T-helper 2 cell (primary cell): ENCODE data around the gene PANK4.
A peak's percentile ranks its signal among the peaks of the same experiment; 100 is the strongest.

Experiments used
- DNase-seq, 5 experiments: peaks; one replicate each; pipeline versions ENCODE4 v3.0.0 to v3.0.0-alpha.2; 2012 to 2022

The PANK4 gene

DNA sequence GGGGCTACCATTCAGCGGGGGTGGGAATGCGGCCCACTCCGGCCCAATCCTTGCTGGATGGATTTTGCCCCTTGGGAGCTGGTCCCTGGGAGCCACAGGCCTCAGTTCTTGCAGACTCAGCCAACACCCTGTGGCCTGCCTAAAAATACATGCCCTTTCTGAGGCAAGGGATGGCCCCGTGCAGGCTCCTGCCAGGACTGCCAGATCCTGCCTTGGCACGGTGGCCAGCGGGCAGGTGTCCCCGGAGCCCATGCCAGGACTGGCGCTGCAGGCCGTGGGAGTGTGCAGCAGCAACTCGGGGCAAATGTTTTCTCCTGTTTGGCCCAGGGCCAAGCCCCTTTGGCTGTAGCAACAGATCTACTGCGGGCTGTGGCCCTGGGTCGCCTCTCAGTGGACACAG, 1.6 kb upstream of the PANK4 start:
- DNase-seq: no peak

DNA sequence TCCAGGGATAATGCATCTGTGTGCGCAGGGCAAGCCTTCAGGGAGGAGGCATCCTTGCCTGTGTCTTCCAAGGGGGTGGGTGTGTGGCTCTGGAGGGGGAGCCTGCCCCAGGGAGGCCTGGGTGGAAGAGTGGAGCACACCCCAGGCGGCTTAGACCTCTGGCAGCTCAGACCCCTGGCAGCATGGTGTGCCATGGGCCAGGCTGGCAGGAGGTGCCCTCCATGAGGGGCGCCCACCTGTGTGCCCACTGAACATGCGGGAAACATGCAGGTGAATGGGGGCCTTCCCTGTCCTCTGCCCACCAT, 1.1 kb upstream of the PANK4 start:
- DNase-seq: no peak

GRCh38 chr1:2526824-2527555, 594 bp upstream of the PANK4 start:
- DNase-seq: peak in 2 of 5 experiments; percentile 50 to 72

GRCh38 chr1:2525572-2525919, 850 bp downstream of the PANK4 start:
- no peak for DNase-seq

GRCh38 chr1:2523891-2524609, 2.3 kb downstream of the PANK4 start:
- DNase-seq: peak in 3 of 5 experiments; percentile 39 to 87 (median 66)

DNA sequence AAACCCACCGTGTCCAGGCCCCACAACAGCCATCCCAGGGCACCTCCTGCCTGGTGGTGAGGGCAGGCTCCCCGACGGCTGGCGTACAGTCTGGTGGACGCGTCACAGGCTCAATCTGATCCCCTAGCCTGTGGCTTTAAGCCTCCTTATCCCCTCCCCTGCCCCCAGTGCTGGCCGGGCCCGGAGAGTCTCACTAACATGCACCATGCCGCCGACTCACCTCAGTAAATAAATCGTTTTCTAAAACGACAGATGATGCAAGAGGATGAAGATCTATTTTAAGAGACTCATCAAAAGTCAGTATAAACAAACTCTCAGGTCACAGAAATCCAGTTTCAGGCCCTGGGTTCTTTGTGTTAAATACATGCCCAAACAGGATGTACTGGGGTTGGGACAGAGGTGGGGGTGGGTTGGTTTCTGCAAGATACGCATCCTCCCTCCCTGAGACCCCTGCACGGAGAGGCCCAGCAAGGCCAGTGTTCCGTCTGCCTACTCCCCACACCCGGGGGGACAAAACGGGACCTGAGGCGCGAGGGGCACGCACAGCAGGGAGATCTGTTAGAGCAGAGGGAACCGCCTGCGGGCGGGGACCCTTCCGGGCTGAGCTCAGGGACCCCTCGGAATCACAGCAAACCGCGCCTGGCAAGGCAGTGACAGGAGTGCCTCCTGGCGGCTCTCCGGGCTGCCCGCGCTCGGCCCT, 3.1 kb downstream of the PANK4 start:
- peak in 1 of 5 experiments; percentile 71 for DNase-seq

DNA sequence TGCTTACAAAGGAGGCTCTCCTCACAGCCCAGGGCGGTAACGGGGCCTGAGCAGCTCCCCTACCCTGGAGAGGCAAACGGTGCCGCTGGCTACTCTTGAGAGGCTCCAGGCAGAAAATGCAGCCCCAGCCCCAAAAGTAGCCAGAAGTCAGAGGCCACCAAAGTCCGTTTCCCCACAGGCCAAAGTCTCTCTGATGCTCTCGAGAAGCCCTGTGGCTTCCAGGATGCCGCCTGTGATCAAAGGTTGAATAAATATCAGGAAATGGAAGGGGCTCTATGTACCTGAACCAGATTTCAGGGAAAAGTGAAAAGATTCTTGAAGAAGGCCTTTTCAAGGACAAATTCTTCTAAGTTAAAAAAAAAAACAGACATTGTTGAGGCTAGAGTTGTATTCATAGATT, 4.2 kb downstream of the PANK4 start:
- no peak for DNase-seq

GRCh38 chr1:2520806-2521205, 5.6 kb downstream of the PANK4 start:
- no peak for DNase-seq

- DNase-seq: no peak
Measured at GRCh38 chr1:2520206-2520605, 6.2 kb downstream of the PANK4 start.

GRCh38 chr1:2519729-2520128, 6.7 kb downstream of the PANK4 start:
- no peak for DNase-seq

DNA sequence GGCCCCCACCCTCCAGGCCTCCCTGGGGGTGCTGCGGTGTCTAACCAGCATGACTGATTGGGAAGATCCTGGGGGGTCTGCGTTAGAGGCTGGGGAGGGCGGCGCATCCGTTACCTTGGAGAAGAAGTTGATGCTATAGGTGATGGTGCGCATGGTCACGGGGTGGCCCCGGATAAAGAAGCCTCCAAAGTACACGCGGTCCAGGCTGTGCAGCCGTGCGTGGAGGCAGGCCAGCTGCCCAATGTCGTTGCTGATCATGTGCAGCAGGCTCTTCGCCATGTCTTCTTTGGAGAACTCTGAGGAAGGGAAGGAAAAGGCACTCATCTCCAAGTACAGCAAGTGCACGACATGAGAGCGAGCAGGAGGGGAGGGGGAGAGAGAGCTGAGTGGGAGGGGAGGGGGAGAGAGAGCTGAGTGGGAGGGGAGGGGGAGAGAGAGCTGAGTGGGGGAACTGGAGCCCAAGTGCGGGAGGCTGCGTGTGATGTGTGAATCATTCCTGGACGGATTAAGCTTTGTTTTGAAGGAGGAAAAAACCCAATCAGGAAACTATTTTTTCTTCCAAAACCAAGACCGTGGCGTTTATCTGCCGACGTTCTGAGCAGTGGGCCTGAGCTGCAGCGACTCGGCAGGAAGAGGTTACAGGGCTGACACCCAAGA, 7.2 kb downstream of the PANK4 start:
- no peak for DNase-seq

- no peak for DNase-seq
Measured at GRCh38 chr1:2518528-2518927, 7.9 kb downstream of the PANK4 start.

DNA sequence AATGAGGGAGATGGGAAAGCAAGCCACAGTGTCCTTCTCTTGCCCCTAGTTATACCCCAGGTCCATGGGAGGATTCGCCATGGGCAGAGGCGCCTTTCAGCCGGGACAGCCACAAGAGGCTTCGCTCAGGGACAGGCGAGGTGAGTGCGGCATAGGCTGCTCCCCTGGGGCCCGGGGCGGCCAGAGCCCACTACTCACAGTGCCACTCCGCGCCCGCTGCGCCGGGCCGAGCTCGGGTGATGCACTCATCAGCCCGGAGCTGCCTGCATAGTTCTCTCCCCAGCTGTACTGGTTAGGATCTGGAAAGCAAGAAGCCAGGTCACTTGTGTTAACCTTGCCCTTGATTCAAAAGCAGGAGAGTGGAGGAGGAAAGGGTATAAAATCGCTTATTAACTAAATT, 8.4 kb downstream of the PANK4 start:
- no peak for DNase-seq

DNA sequence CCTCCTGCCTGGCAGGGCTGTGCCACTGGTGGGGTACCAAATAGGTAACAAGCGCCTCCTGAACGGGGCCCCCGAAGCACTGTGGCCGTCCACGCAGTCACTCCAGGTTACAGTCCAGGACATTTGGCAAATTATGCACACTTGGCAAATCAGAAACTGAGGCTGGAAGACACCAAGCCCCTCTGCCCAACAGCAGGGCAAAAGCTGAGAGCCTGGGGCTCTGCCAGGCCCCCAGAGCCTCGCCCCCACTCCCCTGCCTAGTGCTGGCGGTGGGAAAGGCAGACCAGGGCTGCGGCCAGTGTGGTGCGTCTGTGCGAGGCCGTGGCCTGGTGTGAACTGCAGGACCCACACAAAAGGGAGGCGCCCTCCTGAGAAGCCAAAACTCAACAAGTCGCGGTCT, 9.4 kb downstream of the PANK4 start:
- DNase-seq: no peak

DNA sequence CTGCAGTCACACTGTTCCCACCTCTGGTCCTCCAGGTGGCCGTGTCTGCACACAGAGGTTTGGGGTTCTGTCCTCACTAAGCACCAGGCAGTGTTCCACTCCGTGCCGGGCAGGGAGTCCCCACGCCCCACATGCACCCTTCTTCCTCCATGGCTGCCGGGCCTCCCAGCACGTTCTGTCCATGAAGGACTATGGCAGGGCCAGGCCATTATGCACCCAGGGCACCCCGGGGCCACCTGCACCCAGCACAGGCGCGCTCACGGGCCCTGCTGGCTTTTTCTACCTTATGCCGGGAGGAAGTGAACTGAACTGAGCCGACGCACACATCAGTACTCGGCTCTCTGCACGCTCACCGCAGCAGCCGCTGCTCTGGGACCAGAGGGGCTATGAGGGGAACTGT, 10.3 kb downstream of the PANK4 start:
- DNase-seq: no peak

DNA sequence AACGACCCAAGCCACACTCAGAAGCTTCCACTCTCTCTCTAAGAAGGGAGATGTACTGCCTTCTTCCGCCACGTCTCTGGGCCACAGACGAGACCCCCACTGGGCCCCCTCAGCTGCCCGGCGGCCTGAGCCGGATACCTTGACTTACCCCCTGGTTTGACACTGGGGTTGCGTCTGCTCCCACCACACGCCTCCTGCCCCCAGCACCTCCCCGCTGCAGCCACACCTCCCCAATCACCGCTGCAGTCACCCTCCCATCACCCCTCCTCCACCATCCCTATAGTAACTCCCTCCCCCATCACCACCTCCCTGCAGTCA, 10.7 kb downstream of the PANK4 start:
- DNase-seq: no peak

GRCh38 chr1:2514863-2515762, 11.3 kb downstream of the PANK4 start:
- no peak for DNase-seq

DNA sequence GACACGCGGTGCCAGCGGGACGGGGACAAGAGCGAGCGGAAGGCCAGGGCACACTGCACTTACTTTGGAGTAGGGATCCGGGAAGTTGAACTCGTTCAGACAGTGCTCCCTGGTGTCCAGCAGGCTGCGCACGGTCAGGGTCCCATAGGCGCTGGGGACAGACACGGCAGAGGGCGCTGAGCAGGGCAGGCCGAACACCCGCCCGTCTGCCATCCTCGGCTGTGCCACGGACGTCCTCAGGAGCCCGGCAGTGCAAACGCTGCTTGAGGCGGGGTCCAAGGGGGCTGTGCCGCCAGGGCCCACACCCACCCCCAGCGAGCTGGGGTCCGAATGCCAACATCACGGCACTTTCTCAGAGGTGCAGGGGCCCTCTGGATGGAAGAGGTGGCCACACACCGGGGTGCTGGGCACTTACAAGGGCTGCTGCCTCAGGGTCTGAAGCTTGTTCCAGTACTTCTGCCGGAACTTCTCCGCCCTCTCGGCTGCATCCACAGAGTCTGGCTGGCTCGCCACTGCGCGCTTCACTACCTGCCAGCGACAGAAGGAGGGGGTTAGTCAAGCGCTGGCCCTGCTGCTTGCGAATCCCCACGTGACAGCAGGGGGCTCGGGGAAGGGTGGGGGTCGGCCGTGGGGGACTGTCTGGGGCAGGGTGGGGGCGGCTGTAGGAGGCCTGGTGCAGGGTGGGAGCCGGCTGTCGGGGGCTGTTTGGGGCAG, 12.3 kb downstream of the PANK4 start:
- no peak for DNase-seq

- DNase-seq: no peak
Measured at GRCh38 chr1:2512862-2513421, 13.5 kb downstream of the PANK4 start.

- no peak for DNase-seq
Measured at GRCh38 chr1:2510366-2511155, 15.8 kb downstream of the PANK4 start.

- DNase-seq: no peak
Measured at GRCh38 chr1:2509589-2509988, 16.8 kb downstream of the PANK4 start.
